CD4-positive, alpha-beta memory T cell (primary cell): ENCODE measurements around the gene DEAF1. TPM values are rescaled to one million over a fixed set of nuclear protein-coding genes. Genes with fewer than 3 reads are reported as not detected.

Source experiments
- CTCF ChIA-PET: fragments of 350-600 bp; sonication (Branson Sonifier 250); formaldehyde crosslinking; loops from one replicate; lab custom pipeline; 2021; ENCODE audit warnings: inconsistent platforms; ENCODE audit not compliant: partially characterized antibody; lab: Charles Lee
- POLR2A ChIA-PET: fragments of 350-600 bp; sonication (Branson Sonifier 250); formaldehyde crosslinking; loops from one replicate; lab custom pipeline; 2021; ENCODE audit not compliant: partially characterized antibody; lab: Charles Lee
- DNase-seq, 5 donors: peaks; one replicate each; pipeline versions ENCODE4 v3.0.0 to v3.0.0-alpha.2; 2020 to 2022; ENCODE audit warnings: mixed read lengths in 1 of 5
- H3K27ac ChIP-seq: one replicate; pipeline ENCODE4 v1.7.0; 2013; ENCODE audit warnings: low read depth, low read length
- H3K27me3 ChIP-seq: 2 replicates; pipeline ENCODE4 v1.7.0; 2013; ENCODE audit warnings: mild to moderate bottlenecking, low read length, moderate library complexity; ENCODE audit not compliant: insufficient read depth
- H3K36me3 ChIP-seq: 2 replicates; pipeline ENCODE4 v1.7.0; 2013; ENCODE audit warnings: mild to moderate bottlenecking, low read length, moderate library complexity; ENCODE audit not compliant: insufficient read depth
- H3K4me1 ChIP-seq: 2 replicates; pipeline ENCODE4 v1.7.0; 2013; ENCODE audit warnings: mild to moderate bottlenecking, low read length, moderate library complexity; ENCODE audit not compliant: insufficient read depth
- H3K4me3 ChIP-seq, 2 donors: one replicate each; pipeline ENCODE4 v1.7.0; 2013; ENCODE audit warnings: low read length in 2 of 2, mild to moderate bottlenecking in 1 of 2
- H3K9me3 ChIP-seq, 2 donors: one replicate each; pipeline ENCODE4 v1.7.0; 2013; ENCODE audit warnings: low read length in 2 of 2, control low read depth in 1 of 2; ENCODE audit not compliant: control insufficient read depth in 1 of 2
- H3K27ac Mint-ChIP-seq, 7 donors: one replicate each; pipeline ENCODE4 v1.8.0; 2020 to 2021; ENCODE audit warnings: mixed read lengths in 7 of 7, mild to moderate bottlenecking in 6 of 7, inconsistent platforms in 3 of 7, moderate library complexity in 3 of 7
- H3K27me3 Mint-ChIP-seq, 2 donors: one replicate each; pipeline ENCODE4 v1.8.0; 2020 to 2021; ENCODE audit warnings: mixed read lengths in 2 of 2
- H3K36me3 Mint-ChIP-seq, 2 donors: one replicate each; pipeline ENCODE4 v1.8.0; 2020 to 2021; ENCODE audit warnings: mixed read lengths in 2 of 2, inconsistent platforms in 1 of 2, mild to moderate bottlenecking in 1 of 2
- H3K4me1 Mint-ChIP-seq, 4 donors: one replicate each; pipeline ENCODE4 v1.8.0; 2020 to 2021; ENCODE audit warnings: mixed read lengths in 4 of 4, mild to moderate bottlenecking in 1 of 4
- H3K4me3 Mint-ChIP-seq, 8 donors: one replicate each; pipeline ENCODE4 v1.8.0; 2020 to 2021; ENCODE audit warnings: mixed read lengths in 8 of 8, mild to moderate bottlenecking in 7 of 8, moderate library complexity in 6 of 8, inconsistent platforms in 3 of 8
- H3K9me3 Mint-ChIP-seq, 8 donors: one replicate each; pipeline ENCODE4 v1.8.0; 2020 to 2021; ENCODE audit warnings: mixed read lengths in 8 of 8, mild to moderate bottlenecking in 5 of 8, inconsistent platforms in 3 of 8, moderate library complexity in 1 of 8
- intact Hi-C: fragments of 100-400 bp; cut with micrococcal nuclease; formaldehyde crosslinking; loops from one replicate; pipeline ENCODE4 v1.15.1; 2023
- polyA plus RNA-seq, 2 donors: library from polyadenylated mRNA; unstranded; fragments of 300-500 nt; fragmentation: Illumina TruSeq; gene quantifications; one replicate each; pipeline ENCODE4 v1.2.3, GENCODE V29; 2021
- total RNA-seq, 2 experiments: library from RNA; stranded (reverse); gene quantifications; one replicate each; pipeline ENCODE4 v1.2.3, GENCODE V29; 2021

Gene DEAF1
- total and polyA plus RNA-seq, 4 experiments from 2014 or later: 34.5 to 50.8 (median 42.8) TPM

GRCh38 chr11:706439-706956, 11.5 kb upstream of the DEAF1 start:
- ChIA-PET POLR2A (interaction anchor here (4.0 kb wide), 1 partner anchor 11 kb away, joined by 34 read pairs; the partner anchor contains the start of genes DEAF1 and TMEM80), CTCF (interaction anchor here (1.1 to 1.4 kb wide), 2 partner anchors 20 to 152 kb away, joined by 3 read pairs; no protein-coding TSS in a partner anchor)
- no peak overlapping the region for H3K4me3 Mint-ChIP-seq
- H3K27me3 Mint-ChIP-seq: peaks cover 4 to 10% of the 10 kb centered on the region in 2 donors
- Histone ChIP-seq H3K27me3 (peaks cover 12% of the 10 kb centered on the region), H3K27ac (no peak overlapping the region), H3K9me3 (no peaks in the 10 kb centered on the region), H3K36me3 (no peaks in the 10 kb centered on the region), H3K4me1 (peaks cover 12% of the 10 kb centered on the region), H3K4me3 (no peak overlapping the region)
- peaks cover 0 to 6% (median 2%) of the 10 kb centered on the region in 4 donors for H3K4me1 Mint-ChIP-seq
- peaks cover 0 to 4% of the 10 kb centered on the region in 2 donors for H3K36me3 Mint-ChIP-seq
- H3K27ac Mint-ChIP-seq: no peak overlapping the region
- H3K9me3 Mint-ChIP-seq: peaks cover 0 to 1% (median 0%) of the 10 kb centered on the region in 8 donors
- DNase-seq: peak in 1 of 5 donors; percentile 29
- intact Hi-C loops: no loop called here

DNA sequence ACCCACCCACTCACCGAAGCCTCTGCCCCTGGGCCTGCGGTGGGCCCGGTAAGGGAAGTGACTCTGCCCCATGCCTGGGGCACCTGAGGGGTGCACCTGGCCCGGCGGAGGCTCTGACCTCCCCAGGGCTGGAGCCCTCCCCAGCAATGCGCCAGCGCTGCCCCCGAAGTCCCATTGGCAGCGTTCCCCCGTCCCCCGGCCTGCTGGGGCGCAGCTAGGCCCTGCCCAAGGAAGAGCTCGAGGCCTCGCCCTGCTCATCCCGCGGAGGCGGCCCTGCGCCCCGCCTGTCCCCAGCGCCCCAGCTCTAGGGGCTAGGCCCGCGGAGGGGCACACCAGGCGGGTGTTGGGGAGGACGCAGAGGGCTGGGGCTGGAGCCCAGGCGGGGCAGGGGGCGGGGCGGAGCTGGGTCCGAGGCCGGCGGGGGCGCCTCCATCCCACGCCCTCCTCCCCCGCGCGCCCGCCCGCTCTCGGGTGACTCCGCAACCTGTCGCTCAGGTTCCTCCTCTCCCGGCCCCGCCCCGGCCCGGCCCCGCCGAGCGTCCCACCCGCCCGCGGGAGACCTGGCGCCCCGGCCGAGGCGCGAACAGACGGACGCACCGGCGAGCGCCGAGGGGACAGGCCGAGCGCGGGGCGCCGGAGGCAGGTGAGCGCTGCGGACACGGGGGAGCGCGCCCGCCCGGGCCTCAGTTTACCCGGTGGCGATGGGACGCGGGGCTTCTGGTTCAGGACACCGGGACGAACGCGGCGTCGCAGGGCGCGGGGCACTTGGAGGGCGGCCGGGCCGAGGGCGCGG, 10.8 kb upstream of the DEAF1 start, which contains the start of gene EPS8L2:
Gene EPS8L2, plus strand, starts transcription at position 586 of the 793 bp plus-strand sequence. CDS start 3,177 bp downstream, outside the sequence.
- peak in 1 of 5 donors; percentile 43 for DNase-seq
- CTCF ChIA-PET: interaction anchor here (1.1 to 1.4 kb wide), 2 partner anchors 20 to 151 kb away, joined by 3 read pairs; no protein-coding TSS in a partner anchor
- POLR2A ChIA-PET: interaction anchor here (0.6 to 4.0 kb wide), 2 partner anchors 10 to 122 kb away, joined by 3 to 34 read pairs; partner anchors contain the start of genes DEAF1 and TMEM80
- Mint-ChIP-seq H3K27me3 (peaks cover 2 to 10% of the 10 kb centered on the region in 2 donors), H3K4me1 (peaks cover 0 to 4% (median under 1%) of the 10 kb centered on the region in 4 donors), H3K4me3 (peak within 1 kb of the TSS in 2 of 8 donors; percentile 29 to 35), H3K27ac (no peak within 1 kb of the TSS), H3K9me3 (no peaks in the 10 kb centered on the region), H3K36me3 (peaks cover 0 to 7% of the 10 kb centered on the region in 2 donors)
- no peaks in the 10 kb centered on the region for H3K36me3 ChIP-seq
- H3K9me3 ChIP-seq: no peaks in the 10 kb centered on the region
- peaks cover 12% of the 10 kb centered on the region for H3K27me3 ChIP-seq
- peaks cover 12% of the 10 kb centered on the region for H3K4me1 ChIP-seq
- no peak within 1 kb of the TSS for H3K27ac ChIP-seq
- intact Hi-C loops: no loop called here
- no peak within 1 kb of the TSS for H3K4me3 ChIP-seq

GRCh38 chr11:704781-705645, 10.0 kb upstream of the DEAF1 start:
- Histone ChIP-seq H3K9me3 (no peaks in the 10 kb centered on the region), H3K27me3 (peaks cover 12% of the 10 kb centered on the region), H3K27ac (no peak overlapping the region), H3K4me3 (no peak overlapping the region), H3K4me1 (peaks cover 12% of the 10 kb centered on the region), H3K36me3 (no peaks in the 10 kb centered on the region)
- peak in 1 of 5 donors; percentile 20 for DNase-seq
- Mint-ChIP-seq H3K27ac (no peak overlapping the region), H3K4me1 (peaks cover 0 to 4% (median 2%) of the 10 kb centered on the region in 4 donors), H3K36me3 (peaks cover 0 to 12% of the 10 kb centered on the region in 2 donors), H3K9me3 (no peaks in the 10 kb centered on the region), H3K4me3 (peak overlapping the region in 2 of 8 donors; percentile 29 to 35), H3K27me3 (peaks cover 2 to 6% of the 10 kb centered on the region in 2 donors)
- CTCF ChIA-PET: interaction anchor here (0.8 to 1.1 kb wide), 2 partner anchors 18 to 151 kb away, joined by 3 to 5 read pairs; no protein-coding TSS in a partner anchor
- POLR2A ChIA-PET: interaction anchor here (1.8 to 4.0 kb wide), 2 partner anchors 9 to 21 kb away, joined by 7 to 34 read pairs; partner anchors contain the start of genes DEAF1 and TMEM80
- intact Hi-C loops: no loop called here

DNA sequence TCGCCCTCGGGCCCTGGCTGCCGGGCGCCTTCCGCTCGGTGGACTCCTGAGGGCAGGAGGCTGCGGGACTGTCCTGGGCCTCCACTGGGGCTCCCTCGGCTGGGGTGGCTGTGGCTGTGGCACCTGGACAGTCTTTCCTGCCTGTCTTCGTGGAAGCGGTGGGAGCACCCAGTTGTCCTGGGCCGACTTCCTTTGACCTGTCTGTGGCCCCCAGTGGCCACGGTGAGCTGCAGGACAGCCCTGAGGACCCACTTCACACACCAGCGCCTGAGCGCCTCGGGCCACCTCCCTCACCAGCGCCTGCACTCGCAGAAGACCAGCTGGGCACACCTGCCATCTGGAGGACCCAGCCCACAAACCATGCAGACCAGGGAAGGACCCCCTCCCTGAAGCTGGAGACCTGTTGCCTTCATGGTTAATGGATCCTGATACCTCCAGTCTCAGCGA, 9.2 kb upstream of the DEAF1 start:
- H3K36me3 Mint-ChIP-seq: peaks cover 0 to 12% of the 10 kb centered on the region in 2 donors
- H3K27ac Mint-ChIP-seq: no peak overlapping the region
- Histone ChIP-seq H3K27me3 (peaks cover 12% of the 10 kb centered on the region), H3K27ac (no peak overlapping the region), H3K36me3 (no peaks in the 10 kb centered on the region), H3K4me1 (peaks cover 12% of the 10 kb centered on the region), H3K9me3 (no peaks in the 10 kb centered on the region), H3K4me3 (no peak overlapping the region)
- H3K27me3 Mint-ChIP-seq: peaks cover 2 to 6% of the 10 kb centered on the region in 2 donors
- peak in 1 of 5 donors; percentile 33 for DNase-seq
- POLR2A ChIA-PET: interaction anchor here (1.8 to 4.0 kb wide), 2 partner anchors 9 to 22 kb away, joined by 7 to 34 read pairs; partner anchors contain the start of genes DEAF1 and TMEM80
- intact Hi-C loops: no loop called here
- H3K4me1 Mint-ChIP-seq: peaks cover 0 to 4% (median 2%) of the 10 kb centered on the region in 4 donors
- H3K9me3 Mint-ChIP-seq: no peaks in the 10 kb centered on the region
- H3K4me3 Mint-ChIP-seq: no peak overlapping the region
- CTCF ChIA-PET: interaction anchor here (0.8 kb wide), 1 partner anchor 19 kb away, joined by 5 read pairs; no protein-coding TSS in a partner anchor

- intact Hi-C loops: no loop called here
- CTCF ChIA-PET: no interaction called here
- H3K36me3 Mint-ChIP-seq: peaks cover 0 to 13% of the 10 kb centered on the region in 2 donors
- POLR2A ChIA-PET: interaction anchor here (1.8 to 4.0 kb wide), 2 partner anchors 8 to 23 kb away, joined by 7 to 34 read pairs; partner anchors contain the start of genes DEAF1 and TMEM80
- Histone ChIP-seq H3K4me1 (peaks cover 12% of the 10 kb centered on the region), H3K27ac (no peak overlapping the region), H3K4me3 (no peak overlapping the region), H3K27me3 (peaks cover 12% of the 10 kb centered on the region), H3K36me3 (no peaks in the 10 kb centered on the region), H3K9me3 (no peaks in the 10 kb centered on the region)
- H3K4me1 Mint-ChIP-seq: peaks cover 0 to 4% (median 2%) of the 10 kb centered on the region in 4 donors
- H3K27me3 Mint-ChIP-seq: peaks cover 2 to 6% of the 10 kb centered on the region in 2 donors
- DNase-seq: peak in 1 of 5 donors; percentile 1
- H3K4me3 Mint-ChIP-seq: no peak overlapping the region
- H3K27ac Mint-ChIP-seq: no peak overlapping the region
- no peaks in the 10 kb centered on the region for H3K9me3 Mint-ChIP-seq
Observed at GRCh38 chr11:703506-703905, 8.5 kb upstream of the DEAF1 start.
